Vagina (tissue), 2 donors: ENCODE results near the gene FOXO1.

Source experiments
- CTCF ChIP-seq, 3 experiments: fragments of 450-650 bp in 2 of 3; fragments of 200-600 bp in 1 of 3; sonication (generic) in 1 of 3; IDR thresholded peaks; one replicate each; pipeline ENCODE4 v1.5.1; 2017 to 2019; ENCODE audit warnings: antibody characterized with exemption in 3 of 3, mild to moderate bottlenecking in 2 of 3, moderate library complexity in 2 of 3
- POLR2A ChIP-seq, 2 donors: fragments of 450-650 bp; IDR thresholded peaks; one replicate each; pipeline ENCODE4 v1.6.1; 2017; ENCODE audit warnings: antibody characterized with exemption in 2 of 2, mild to moderate bottlenecking in 2 of 2, moderate library complexity in 2 of 2

GRCh38 chr13:40571338-40571963 is 95.0 kb downstream of the FOXO1 start:
- TF ChIP-seq CTCF (IDR thresholded peaks at IDR 0.05), result no peak
- TF ChIP-seq POLR2A (IDR thresholded peaks at IDR 0.05), result no peak
